HepG2 (cell line): ENCODE data around the gene MRPS7. TPM values are rescaled to one million over a fixed set of nuclear protein-coding genes. Genes with fewer than 3 reads are reported as not detected.
A peak's percentile ranks its signal among the peaks of the same experiment; 100 is the strongest.

ENCODE experiments used
- ATAC-seq: fragments of 200-7000 bp; cut with Tn5 transposase; 3 replicates; pipeline ENCODE4 v1.9.1; 2020; ENCODE audit warnings: mild to moderate bottlenecking, moderate library complexity
- BruUV-seq: library from RNA; stranded (reverse); fragments of 400-500 nt; replicated peaks from 2 replicates; lab custom pipeline; 2021; lab: Mats Ljungman, UMichigan
- CTCF ChIA-PET: fragments of 300-600 bp; formaldehyde crosslinking; extraction: SDS; loops from one replicate; lab custom pipeline; 2021; ENCODE audit warnings: low total read pairs, inconsistent platforms, low intra/inter-chr PET ratio; lab: Yijun Ruan, JAX
- POLR2A ChIA-PET: fragments of 350-600 bp; sonication (Branson Sonifier 250); formaldehyde crosslinking; loops from one replicate; lab custom pipeline; 2020; ENCODE audit warnings: antibody characterized with exemption, inconsistent platforms; lab: Yijun Ruan, JAX
- DNase-seq: peaks from one replicate; pipeline ENCODE4 v3.0.0-alpha.2; 2015; ENCODE audit warnings: low spot score
- FAIRE-seq: peaks from 3 replicates; lab custom pipeline; 2011; peaks lifted over from hg19 to GRCh38; lab: Jason Lieb, UNC
- H2AFZ ChIP-seq: one replicate; pipeline ENCODE4 v1.6.1; 2011; ENCODE audit warnings: low read length, inconsistent platforms
- H3K27ac ChIP-seq: fragments of 300-600 bp; 3 replicates; pipeline ENCODE4 v1.8.0; 2011; ENCODE audit warnings: mixed run types, mild to moderate bottlenecking, mixed read lengths, low read length, inconsistent platforms; ENCODE audit not compliant: insufficient read depth; ENCODE audit errors: extremely low read length
- H3K27me3 ChIP-seq, 2 experiments: fragments of 200-600 bp in 1 of 2; 2 replicates in 1 of 2; 3 replicates in 1 of 2; pipeline versions ENCODE4 v1.6.0 to v1.8.0; 2011; ENCODE audit warnings: low read length in 2 of 2, mild to moderate bottlenecking in 2 of 2, moderate library complexity in 2 of 2, inconsistent platforms in 1 of 2; ENCODE audit not compliant: insufficient read depth in 2 of 2, control insufficient read depth in 1 of 2
- H3K36me3 ChIP-seq, 2 experiments: fragments of 200-600 bp in 1 of 2; replicated peaks in 1 of 2; 2 replicates in 1 of 2; 3 replicates in 1 of 2; pipeline versions ENCODE4 v1.5.1 to v1.8.0; 2011; ENCODE audit warnings: low read length in 2 of 2, inconsistent platforms in 1 of 2; ENCODE audit not compliant: insufficient read depth in 2 of 2, control insufficient read depth in 1 of 2
- H3K4me1 ChIP-seq: 2 replicates; pipeline ENCODE4 v1.5.1; 2012; ENCODE audit warnings: low read length, inconsistent platforms; ENCODE audit not compliant: insufficient read depth
- H3K4me2 ChIP-seq: 2 replicates; pipeline ENCODE4 v1.6.0; 2011; ENCODE audit warnings: low read depth, low read length, inconsistent platforms
- H3K4me3 ChIP-seq, 3 experiments: fragments of 200-600 bp in 1 of 3; sonication (generic), shearing (Covaris generic) in 1 of 3; replicated peaks in 1 of 3; 2 replicates each; pipeline ENCODE4 v1.5.1; 2011 to 2016; ENCODE audit warnings: low read length in 3 of 3, inconsistent platforms in 2 of 3, low read depth in 2 of 3, mild to moderate bottlenecking in 2 of 3, control low read depth in 1 of 3, mixed read lengths in 1 of 3; ENCODE audit not compliant: insufficient read depth in 1 of 3
- H3K79me2 ChIP-seq: one replicate; pipeline ENCODE4 v1.6.1; 2011; ENCODE audit warnings: low read length, inconsistent platforms; ENCODE audit not compliant: insufficient read depth
- H3K9ac ChIP-seq: 2 replicates; pipeline ENCODE4 v1.6.0; 2011; ENCODE audit warnings: mild to moderate bottlenecking, low read depth, low read length, inconsistent platforms; ENCODE audit not compliant: insufficient read depth
- H3K9me3 ChIP-seq: 2 replicates; pipeline ENCODE4 v1.5.1; 2012; ENCODE audit warnings: mild to moderate bottlenecking, low read length
- H4K20me1 ChIP-seq: 2 replicates; pipeline ENCODE4 v1.6.0; 2011; ENCODE audit warnings: inconsistent platforms, mild to moderate bottlenecking, low read length, moderate library complexity; ENCODE audit not compliant: insufficient read depth
- HOXA7 ChIP-seq: sonication (generic); formaldehyde crosslinking; IDR thresholded peaks from 2 replicates; pipeline ENCODE4 v1.8.1; 2022; ENCODE audit warnings: mild to moderate bottlenecking, missing genetic modification reagents, moderate library complexity
- NCOA5 ChIP-seq: sonication (generic); formaldehyde crosslinking; IDR thresholded peaks from 2 replicates; pipeline ENCODE4 v1.4.0; 2020; ENCODE audit warnings: missing genetic modification reagents
- WGBS: methylation state at CpG from one replicate; pipeline ENCODE4 v1.1.6; 2017; ENCODE audit warnings: low lambda C conversion rate; 5-methylcytosine and 5-hydroxymethylcytosine counted together
- in situ Hi-C: cut with HindIII; loops from 2 replicates; pipeline ENCODE4 v1.10.0; 2017; ENCODE audit warnings: low pct_unique_long_range_greater_than_20kb; ENCODE audit not compliant: extremely low pct_ligation_motif_present
- intact Hi-C: fragments of 100-400 bp; cut with micrococcal nuclease; formaldehyde crosslinking; loops from one replicate; pipeline ENCODE4 v1.10.0; 2022; ENCODE audit not compliant: unreplicated experiment
- polyA plus RNA-seq, 8 experiments: library from polyadenylated mRNA; depleted of rRNA in 3 of 8; stranded (reverse) in 7 of 8; unstranded in 1 of 8; fragments of >200 nt; fragmentation: Illumina TruSeq in 4 of 8; extraction: Trizol in 4 of 8; gene quantifications; 2 replicates each; pipeline versions ENCODE4 v1.2.1 to v1.2.3, GENCODE V29; 2011 to 2016; ENCODE audit warnings: low read depth in 4 of 8, missing spikeins in 1 of 8, mixed read lengths in 1 of 8; ENCODE audit not compliant: insufficient read depth in 1 of 8
- total RNA-seq, 5 experiments: library from RNA; depleted of rRNA; stranded (reverse); fragments of >200 nt; fragmentation: Illumina TruSeq; extraction: Trizol; gene quantifications; 2 replicates each; pipeline ENCODE4 v1.2.3, GENCODE V29; 2016; ENCODE audit warnings: low read depth in 1 of 5
- TF ChIP-seq, protein P1 (sequence below): fragments of 450-650 bp; IDR thresholded peaks from 2 replicates; pipeline ENCODE4 v1.6.1; 2016
- TF ChIP-seq, protein P2 (sequence below): sonication (generic); formaldehyde crosslinking; IDR thresholded peaks from 2 replicates; pipeline ENCODE4 v1.4.0; 2020; ENCODE audit warnings: mild to moderate bottlenecking, missing genetic modification reagents

MRPS7 gene
- total and polyA plus RNA-seq, 2 of the 13 experiments (the other 11 are each of a cell fraction or from before 2014, with no cell fraction given), result 97.0 to 162 TPM

GRCh38 chr17:75228305-75228704 is 33.4 kb upstream of the MRPS7 start:
- Histone ChIP-seq H3K4me2 (no peak overlapping the region), H3K27ac (no peak overlapping the region), H3K4me1 (no peaks in the 10 kb centered on the region), H3K79me2 (no peaks in the 10 kb centered on the region), H3K36me3 (peaks cover 57 to 79% of the 10 kb centered on the region in 2 experiments), H4K20me1 (no peaks in the 10 kb centered on the region), H3K9me3 (no peaks in the 10 kb centered on the region), H3K9ac (no peak overlapping the region), H2AFZ (no peak overlapping the region), H3K4me3 (no peak overlapping the region), H3K27me3 (no peaks in the 10 kb centered on the region)
- ATAC-seq (no peak), DNase-seq (no peak), FAIRE-seq (no peak)
- 98% methylated on average over 2 of the region's 2 CpGs for WGBS
- ChIA-PET CTCF (no interaction called here), POLR2A (no interaction called here)
- TSS peak; percentile 27 for BruUV-seq
- TF ChIP-seq, protein P1, sequence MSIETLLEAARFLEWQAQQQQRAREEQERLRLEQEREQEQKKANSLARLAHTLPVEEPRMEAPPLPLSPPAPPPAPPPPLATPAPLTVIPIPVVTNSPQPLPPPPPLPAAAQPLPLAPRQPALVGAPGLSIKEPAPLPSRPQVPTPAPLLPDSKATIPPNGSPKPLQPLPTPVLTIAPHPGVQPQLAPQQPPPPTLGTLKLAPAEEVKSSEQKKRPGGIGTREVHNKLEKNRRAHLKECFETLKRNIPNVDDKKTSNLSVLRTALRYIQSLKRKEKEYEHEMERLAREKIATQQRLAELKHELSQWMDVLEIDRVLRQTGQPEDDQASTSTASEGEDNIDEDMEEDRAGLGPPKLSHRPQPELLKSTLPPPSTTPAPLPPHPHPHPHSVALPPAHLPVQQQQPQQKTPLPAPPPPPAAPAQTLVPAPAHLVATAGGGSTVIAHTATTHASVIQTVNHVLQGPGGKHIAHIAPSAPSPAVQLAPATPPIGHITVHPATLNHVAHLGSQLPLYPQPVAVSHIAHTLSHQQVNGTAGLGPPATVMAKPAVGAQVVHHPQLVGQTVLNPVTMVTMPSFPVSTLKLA, result no peak
- no peak for TF ChIP-seq NCOA5 (CRISPR knock-in tag)
- TF ChIP-seq HOXA7, result no peak
- TF ChIP-seq, protein P2, sequence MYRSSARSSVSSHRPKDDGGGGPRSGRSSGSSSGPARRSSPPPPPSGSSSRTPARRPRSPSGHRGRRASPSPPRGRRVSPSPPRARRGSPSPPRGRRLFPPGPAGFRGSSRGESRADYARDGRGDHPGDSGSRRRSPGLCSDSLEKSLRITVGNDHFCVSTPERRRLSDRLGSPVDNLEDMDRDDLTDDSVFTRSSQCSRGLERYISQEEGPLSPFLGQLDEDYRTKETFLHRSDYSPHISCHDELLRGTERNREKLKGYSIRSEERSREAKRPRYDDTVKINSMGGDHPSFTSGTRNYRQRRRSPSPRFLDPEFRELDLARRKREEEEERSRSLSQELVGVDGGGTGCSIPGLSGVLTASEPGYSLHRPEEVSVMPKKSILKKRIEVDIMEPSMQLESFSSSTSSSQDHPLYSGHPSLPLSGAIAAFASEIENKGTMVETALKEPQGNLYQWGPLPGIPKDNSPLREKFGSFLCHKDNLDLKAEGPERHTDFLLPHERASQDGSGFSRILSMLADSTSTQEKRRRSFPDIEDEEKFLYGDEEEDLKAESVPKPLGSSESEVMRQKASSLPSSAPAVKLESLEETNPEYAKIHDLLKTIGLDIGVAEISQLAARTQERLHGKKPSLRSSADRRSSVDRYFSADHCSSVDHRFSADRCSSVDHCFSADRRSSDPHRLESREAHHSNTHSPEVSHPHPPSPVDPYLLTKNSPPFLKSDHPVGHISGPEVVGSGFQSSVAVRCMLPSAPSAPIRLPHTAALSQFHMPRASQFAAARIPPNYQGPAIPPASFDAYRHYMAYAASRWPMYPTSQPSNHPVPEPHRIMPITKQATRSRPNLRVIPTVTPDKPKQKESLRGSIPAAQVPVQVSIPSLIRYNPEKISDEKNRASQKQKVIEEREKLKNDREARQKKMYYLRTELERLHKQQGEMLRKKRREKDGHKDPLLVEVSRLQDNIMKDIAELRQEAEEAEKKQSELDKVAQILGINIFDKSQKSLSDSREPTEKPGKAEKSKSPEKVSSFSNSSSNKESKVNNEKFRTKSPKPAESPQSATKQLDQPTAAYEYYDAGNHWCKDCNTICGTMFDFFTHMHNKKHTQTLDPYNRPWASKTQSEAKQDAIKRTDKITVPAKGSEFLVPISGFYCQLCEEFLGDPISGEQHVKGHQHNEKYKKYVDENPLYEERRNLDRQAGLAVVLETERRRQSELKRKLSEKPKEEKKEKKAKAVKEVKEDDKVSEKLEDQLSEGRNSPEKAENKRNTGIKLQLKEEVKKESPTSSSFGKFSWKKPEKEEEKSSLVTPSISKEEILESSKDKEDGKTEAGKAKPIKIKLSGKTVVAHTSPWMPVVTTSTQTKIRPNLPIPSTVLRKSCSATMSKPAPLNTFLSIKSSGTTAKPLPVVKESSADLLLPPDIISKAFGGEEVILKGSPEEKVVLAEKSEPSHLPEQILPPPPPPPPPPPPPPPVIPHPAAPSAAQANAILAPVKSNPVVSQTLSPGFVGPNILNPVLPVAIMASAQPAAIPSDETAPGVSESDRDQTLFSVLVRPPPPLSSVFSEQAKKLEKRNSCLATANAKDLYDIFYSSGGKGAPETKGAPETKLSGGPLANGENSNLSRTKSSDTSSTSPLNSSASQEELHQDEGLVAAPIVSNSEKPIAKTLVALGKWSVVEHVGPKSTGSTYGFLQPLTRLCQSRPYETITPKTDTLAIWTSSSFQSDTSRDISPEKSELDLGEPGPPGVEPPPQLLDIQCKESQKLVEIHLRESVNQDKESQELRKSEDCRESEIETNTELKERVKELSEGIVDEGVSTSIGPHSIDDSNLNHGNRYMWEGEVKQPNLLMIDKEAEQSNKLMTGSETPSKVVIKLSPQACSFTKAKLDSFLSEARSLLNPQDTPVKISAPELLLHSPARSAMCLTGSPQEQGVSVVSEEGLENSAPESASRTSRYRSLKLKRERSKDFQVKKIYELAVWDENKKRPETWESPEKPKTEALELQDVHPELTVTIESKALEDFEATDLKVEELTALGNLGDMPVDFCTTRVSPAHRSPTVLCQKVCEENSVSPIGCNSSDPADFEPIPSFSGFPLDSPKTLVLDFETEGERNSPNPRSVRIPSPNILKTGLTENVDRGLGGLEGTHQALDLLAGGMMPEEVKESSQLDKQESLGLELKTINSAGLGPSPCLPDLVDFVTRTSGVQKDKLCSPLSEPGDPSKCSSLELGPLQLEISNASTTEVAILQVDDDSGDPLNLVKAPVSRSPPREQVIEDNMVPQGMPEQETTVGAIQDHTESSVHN (CRISPR knock-in tag), result no peak
- in situ Hi-C loops, result no loop called here
- intact Hi-C loops, result no loop called here
